ENCODE data around the gene SCFD2. TPM values are rescaled to one million over a fixed set of nuclear protein-coding genes. Genes with fewer than 3 reads are reported as not detected.

Gene SCFD2
- total and polyA plus RNA-seq, 4 donors = 4.3 to 28.8 (median 7.4) TPM

- H3K4me1 ChIP-seq (ENCODE audit: control insufficient read depth in 4 of 4, insufficient read depth in 4 of 4, low read length in 3 of 4) = no peaks in the 10 kb centered on the region
- H3K27me3 ChIP-seq (ENCODE audit: control insufficient read depth in 4 of 4, insufficient read depth in 4 of 4, low read length in 3 of 4) = no peaks in the 10 kb centered on the region
- WGBS = 89% methylated on average over 4 of the region's 4 CpGs
- no peak for TF ChIP-seq HNF4A (conservative IDR thresholded peaks at IDR 0.05)
- TF ChIP-seq EGR1 (IDR thresholded peaks at IDR 0.05; ENCODE audit: low read depth in 2 of 2) = no peak
- TF ChIP-seq RXRA (IDR thresholded peaks at IDR 0.05) = no peak
- no peak for TF ChIP-seq RAD21 (IDR thresholded peaks at IDR 0.05)
- no peak for TF ChIP-seq ATF3 (IDR thresholded peaks at IDR 0.05)
- TF ChIP-seq NR2F2 (IDR thresholded peaks at IDR 0.05) = no peak
- TF ChIP-seq HNF4G (IDR thresholded peaks at IDR 0.05) = no peak
- TF ChIP-seq SP1 (IDR thresholded peaks at IDR 0.05) = no peak
- no peak for TF ChIP-seq FOXA2 (IDR thresholded peaks at IDR 0.05)
- no peak for TF ChIP-seq YY1 (IDR thresholded peaks at IDR 0.05)
- TF ChIP-seq CTCF (IDR thresholded peaks at IDR 0.05; ENCODE audit: low read depth, low read length, missing input control) = no peak
- TF ChIP-seq, protein P1, sequence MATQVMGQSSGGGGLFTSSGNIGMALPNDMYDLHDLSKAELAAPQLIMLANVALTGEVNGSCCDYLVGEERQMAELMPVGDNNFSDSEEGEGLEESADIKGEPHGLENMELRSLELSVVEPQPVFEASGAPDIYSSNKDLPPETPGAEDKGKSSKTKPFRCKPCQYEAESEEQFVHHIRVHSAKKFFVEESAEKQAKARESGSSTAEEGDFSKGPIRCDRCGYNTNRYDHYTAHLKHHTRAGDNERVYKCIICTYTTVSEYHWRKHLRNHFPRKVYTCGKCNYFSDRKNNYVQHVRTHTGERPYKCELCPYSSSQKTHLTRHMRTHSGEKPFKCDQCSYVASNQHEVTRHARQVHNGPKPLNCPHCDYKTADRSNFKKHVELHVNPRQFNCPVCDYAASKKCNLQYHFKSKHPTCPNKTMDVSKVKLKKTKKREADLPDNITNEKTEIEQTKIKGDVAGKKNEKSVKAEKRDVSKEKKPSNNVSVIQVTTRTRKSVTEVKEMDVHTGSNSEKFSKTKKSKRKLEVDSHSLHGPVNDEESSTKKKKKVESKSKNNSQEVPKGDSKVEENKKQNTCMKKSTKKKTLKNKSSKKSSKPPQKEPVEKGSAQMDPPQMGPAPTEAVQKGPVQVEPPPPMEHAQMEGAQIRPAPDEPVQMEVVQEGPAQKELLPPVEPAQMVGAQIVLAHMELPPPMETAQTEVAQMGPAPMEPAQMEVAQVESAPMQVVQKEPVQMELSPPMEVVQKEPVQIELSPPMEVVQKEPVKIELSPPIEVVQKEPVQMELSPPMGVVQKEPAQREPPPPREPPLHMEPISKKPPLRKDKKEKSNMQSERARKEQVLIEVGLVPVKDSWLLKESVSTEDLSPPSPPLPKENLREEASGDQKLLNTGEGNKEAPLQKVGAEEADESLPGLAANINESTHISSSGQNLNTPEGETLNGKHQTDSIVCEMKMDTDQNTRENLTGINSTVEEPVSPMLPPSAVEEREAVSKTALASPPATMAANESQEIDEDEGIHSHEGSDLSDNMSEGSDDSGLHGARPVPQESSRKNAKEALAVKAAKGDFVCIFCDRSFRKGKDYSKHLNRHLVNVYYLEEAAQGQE (IDR thresholded peaks at IDR 0.05) = no peak
- no peak for TF ChIP-seq JUND (IDR thresholded peaks at IDR 0.05)
- no peaks in the 10 kb centered on the region for H3K9me3 ChIP-seq (ENCODE audit: control insufficient read depth in 4 of 4, low read length in 3 of 4)
- no peak overlapping the region for H3K9ac ChIP-seq (ENCODE audit: low read depth in 1 of 2, low read length in 2 of 2)
- H3K27ac ChIP-seq (ENCODE audit: low read depth in 1 of 2, low read length in 2 of 2) = no peak overlapping the region
- H3K36me3 ChIP-seq (ENCODE audit: control insufficient read depth in 4 of 4, insufficient read depth in 3 of 4, low read depth in 1 of 4, low read length in 3 of 4) = no peaks in the 10 kb centered on the region
- no peak overlapping the region for H3K4me3 ChIP-seq (ENCODE audit: low read depth in 1 of 3, low read length in 3 of 3)
- DNase-seq (ENCODE audit: low spot score) = no peak
These were observed 315.5 kb downstream of the SCFD2 start for GRCh38 chr4:53050361-53050774.

GRCh38 chr4:53049528-53049927, 316.3 kb downstream of the SCFD2 start:
- no peaks in the 10 kb centered on the region for H3K9me3 ChIP-seq (ENCODE audit: control insufficient read depth in 4 of 4, low read length in 3 of 4)
- H3K4me1 ChIP-seq (ENCODE audit: control insufficient read depth in 4 of 4, insufficient read depth in 4 of 4, low read length in 3 of 4) = no peaks in the 10 kb centered on the region
- no peaks in the 10 kb centered on the region for H3K27me3 ChIP-seq (ENCODE audit: control insufficient read depth in 4 of 4, insufficient read depth in 4 of 4, low read length in 3 of 4)
- H3K9ac ChIP-seq (ENCODE audit: low read depth in 1 of 2, low read length in 2 of 2) = no peak overlapping the region
- H3K4me3 ChIP-seq (ENCODE audit: low read depth in 1 of 3, low read length in 3 of 3) = no peak overlapping the region
- no peak for TF ChIP-seq FOXA1 (IDR thresholded peaks at IDR 0.05)
- no peak overlapping the region for H3K27ac ChIP-seq (ENCODE audit: low read depth in 1 of 2, low read length in 2 of 2)
- H3K36me3 ChIP-seq (ENCODE audit: control insufficient read depth in 4 of 4, insufficient read depth in 3 of 4, low read depth in 1 of 4, low read length in 3 of 4) = no peaks in the 10 kb centered on the region
- DNase-seq (ENCODE audit: low spot score) = no peak
- WGBS = 93% methylated on average over 1 of the region's 1 CpG

GRCh38 chr4:53044651-53044960, 321.3 kb downstream of the SCFD2 start:
- H3K9me3 ChIP-seq (ENCODE audit: control insufficient read depth in 4 of 4, low read length in 3 of 4) = no peaks in the 10 kb centered on the region
- WGBS = 94% methylated on average over 2 of the region's 2 CpGs
- no peak for TF ChIP-seq HNF4A (conservative IDR thresholded peaks at IDR 0.05)
- TF ChIP-seq SP1 (IDR thresholded peaks at IDR 0.05) = no peak
- TF ChIP-seq JUND (IDR thresholded peaks at IDR 0.05) = no peak
- no peak for TF ChIP-seq NR2F2 (IDR thresholded peaks at IDR 0.05)
- no peak for TF ChIP-seq CTCF (IDR thresholded peaks at IDR 0.05; ENCODE audit: low read depth, low read length, missing input control)
- no peak for TF ChIP-seq YY1 (IDR thresholded peaks at IDR 0.05)
- no peak for TF ChIP-seq GABPA (IDR thresholded peaks at IDR 0.05 in 1 of 2, conservative IDR thresholded peaks at IDR 0.05 in 1 of 2)
- TF ChIP-seq, protein P1 (IDR thresholded peaks at IDR 0.05) = no peak
- no peak for TF ChIP-seq TAF1 (conservative IDR thresholded peaks at IDR 0.05)
- no peak for TF ChIP-seq RAD21 (IDR thresholded peaks at IDR 0.05)
- TF ChIP-seq ATF3 (IDR thresholded peaks at IDR 0.05) = no peak

More at GRCh38 chr4:53044651-53044960, 321.3 kb downstream of the SCFD2 start:
- Histone ChIP-seq H3K9ac (ENCODE audit: low read depth in 1 of 2, low read length in 2 of 2) (no peak overlapping the region), H3K27me3 (ENCODE audit: control insufficient read depth in 4 of 4, insufficient read depth in 4 of 4, low read length in 3 of 4) (no peaks in the 10 kb centered on the region), H3K36me3 (ENCODE audit: control insufficient read depth in 4 of 4, insufficient read depth in 3 of 4, low read depth in 1 of 4, low read length in 3 of 4) (no peaks in the 10 kb centered on the region), H3K4me1 (ENCODE audit: control insufficient read depth in 4 of 4, insufficient read depth in 4 of 4, low read length in 3 of 4) (no peaks in the 10 kb centered on the region), H3K27ac (ENCODE audit: low read depth in 1 of 2, low read length in 2 of 2) (no peak overlapping the region), H3K4me3 (ENCODE audit: low read depth in 1 of 3, low read length in 3 of 3) (no peak overlapping the region)
- no peak for DNase-seq (ENCODE audit: low spot score)
